ENCODE data around the gene CCNF. TPM values are rescaled to one million over a fixed set of nuclear protein-coding genes. Genes with fewer than 3 reads are reported as not detected.
"Not testable (repeated sequence)": the region's sequence is repeated elsewhere in the genome, so short reads cannot be mapped to it uniquely, and the experiment has no call there.

CCNF gene
- total RNA-seq, 1 donor = 26.8 TPM

DNA sequence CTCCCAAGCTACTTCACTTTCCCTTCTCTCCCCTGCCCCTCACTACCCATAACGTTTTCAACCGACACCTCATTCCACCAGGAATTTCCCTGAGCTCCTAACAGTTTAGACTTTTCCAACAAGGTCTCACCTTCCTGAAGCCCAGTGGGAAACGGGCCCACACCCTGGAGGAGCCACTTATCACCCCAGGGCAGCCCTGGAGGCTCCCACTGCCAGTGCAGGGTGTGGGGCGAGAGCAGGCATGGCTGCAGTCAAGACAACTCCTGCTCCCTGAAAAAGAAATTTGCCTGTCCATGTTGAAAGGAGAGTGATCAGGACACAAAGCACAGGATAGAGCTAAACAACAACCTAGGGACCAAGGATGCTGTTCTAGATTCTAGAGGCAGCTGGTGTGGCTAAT, 1.7 kb upstream of the CCNF start:
- no peak overlapping the region for H3K4me3 ChIP-seq (ENCODE audit: low read depth, low read length)
- no peak for DNase-seq (ENCODE audit: low read depth)
- TF ChIP-seq, protein P1, sequence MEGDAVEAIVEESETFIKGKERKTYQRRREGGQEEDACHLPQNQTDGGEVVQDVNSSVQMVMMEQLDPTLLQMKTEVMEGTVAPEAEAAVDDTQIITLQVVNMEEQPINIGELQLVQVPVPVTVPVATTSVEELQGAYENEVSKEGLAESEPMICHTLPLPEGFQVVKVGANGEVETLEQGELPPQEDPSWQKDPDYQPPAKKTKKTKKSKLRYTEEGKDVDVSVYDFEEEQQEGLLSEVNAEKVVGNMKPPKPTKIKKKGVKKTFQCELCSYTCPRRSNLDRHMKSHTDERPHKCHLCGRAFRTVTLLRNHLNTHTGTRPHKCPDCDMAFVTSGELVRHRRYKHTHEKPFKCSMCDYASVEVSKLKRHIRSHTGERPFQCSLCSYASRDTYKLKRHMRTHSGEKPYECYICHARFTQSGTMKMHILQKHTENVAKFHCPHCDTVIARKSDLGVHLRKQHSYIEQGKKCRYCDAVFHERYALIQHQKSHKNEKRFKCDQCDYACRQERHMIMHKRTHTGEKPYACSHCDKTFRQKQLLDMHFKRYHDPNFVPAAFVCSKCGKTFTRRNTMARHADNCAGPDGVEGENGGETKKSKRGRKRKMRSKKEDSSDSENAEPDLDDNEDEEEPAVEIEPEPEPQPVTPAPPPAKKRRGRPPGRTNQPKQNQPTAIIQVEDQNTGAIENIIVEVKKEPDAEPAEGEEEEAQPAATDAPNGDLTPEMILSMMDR (IDR thresholded peaks at IDR 0.05; ENCODE audit: insufficient read depth, low read depth, low read length) = no peak

DNA sequence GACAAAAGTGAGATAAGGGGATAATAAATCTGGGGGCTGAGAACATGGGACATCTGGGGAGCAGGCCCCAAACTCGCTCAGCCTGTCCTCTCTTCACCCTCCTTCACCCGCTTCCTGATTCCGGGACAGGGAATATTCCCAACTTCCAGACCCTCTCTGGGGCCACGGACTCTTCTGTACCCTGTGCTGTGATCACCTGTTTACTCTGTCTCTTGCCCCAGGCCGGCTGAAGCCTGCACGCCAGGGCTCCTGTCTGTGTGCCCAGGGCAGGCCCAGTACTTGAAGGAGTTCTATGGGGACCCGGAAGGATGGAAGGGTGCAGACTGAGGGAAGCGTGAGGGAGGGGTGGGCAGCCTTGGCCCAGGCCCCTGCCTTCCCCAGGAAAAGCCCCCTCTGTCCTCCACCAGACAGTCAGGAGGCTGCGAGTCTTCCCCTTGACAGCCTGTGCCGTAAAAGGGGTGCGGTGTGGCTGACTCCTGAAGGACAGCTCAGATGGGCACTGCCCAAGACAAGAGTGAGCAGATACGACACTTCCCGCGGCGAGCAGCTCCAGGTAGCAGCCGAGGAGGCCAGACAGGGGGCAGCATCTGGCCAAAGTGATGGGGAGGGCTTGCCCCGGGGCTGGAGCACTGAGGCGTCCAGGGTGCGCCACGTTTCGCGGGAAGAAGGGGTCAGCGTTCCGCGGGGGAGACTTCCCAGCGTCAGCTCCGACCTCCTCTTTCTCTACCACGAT, 1.0 kb upstream of the CCNF start:
- H3K4me3 ChIP-seq (ENCODE audit: low read depth, low read length) = peak overlapping the region; percentile 66
- TF ChIP-seq, protein P1 (IDR thresholded peaks at IDR 0.05; ENCODE audit: insufficient read depth, low read depth, low read length) = peak; percentile 24
- DNase-seq (ENCODE audit: low read depth) = peak; percentile 26

DNA sequence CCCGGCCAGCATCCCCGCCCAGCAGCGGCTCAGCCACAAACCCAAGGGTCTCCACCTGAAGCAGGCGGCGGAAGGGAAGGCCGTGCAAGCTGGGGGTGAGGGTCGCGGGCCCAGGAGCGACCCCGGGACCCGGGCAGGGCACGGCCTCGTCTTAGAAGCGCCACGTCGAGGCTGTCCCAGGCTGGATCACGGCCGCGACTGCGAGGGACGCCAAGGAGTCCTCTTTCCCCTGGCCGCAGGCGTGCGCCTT, 538 bp upstream of the CCNF start:
- DNase-seq (ENCODE audit: low read depth) = no peak
- peak overlapping the region; percentile 66 for H3K4me3 ChIP-seq (ENCODE audit: low read depth, low read length)
- TF ChIP-seq, protein P1 (IDR thresholded peaks at IDR 0.05; ENCODE audit: insufficient read depth, low read depth, low read length) = no peak

DNA sequence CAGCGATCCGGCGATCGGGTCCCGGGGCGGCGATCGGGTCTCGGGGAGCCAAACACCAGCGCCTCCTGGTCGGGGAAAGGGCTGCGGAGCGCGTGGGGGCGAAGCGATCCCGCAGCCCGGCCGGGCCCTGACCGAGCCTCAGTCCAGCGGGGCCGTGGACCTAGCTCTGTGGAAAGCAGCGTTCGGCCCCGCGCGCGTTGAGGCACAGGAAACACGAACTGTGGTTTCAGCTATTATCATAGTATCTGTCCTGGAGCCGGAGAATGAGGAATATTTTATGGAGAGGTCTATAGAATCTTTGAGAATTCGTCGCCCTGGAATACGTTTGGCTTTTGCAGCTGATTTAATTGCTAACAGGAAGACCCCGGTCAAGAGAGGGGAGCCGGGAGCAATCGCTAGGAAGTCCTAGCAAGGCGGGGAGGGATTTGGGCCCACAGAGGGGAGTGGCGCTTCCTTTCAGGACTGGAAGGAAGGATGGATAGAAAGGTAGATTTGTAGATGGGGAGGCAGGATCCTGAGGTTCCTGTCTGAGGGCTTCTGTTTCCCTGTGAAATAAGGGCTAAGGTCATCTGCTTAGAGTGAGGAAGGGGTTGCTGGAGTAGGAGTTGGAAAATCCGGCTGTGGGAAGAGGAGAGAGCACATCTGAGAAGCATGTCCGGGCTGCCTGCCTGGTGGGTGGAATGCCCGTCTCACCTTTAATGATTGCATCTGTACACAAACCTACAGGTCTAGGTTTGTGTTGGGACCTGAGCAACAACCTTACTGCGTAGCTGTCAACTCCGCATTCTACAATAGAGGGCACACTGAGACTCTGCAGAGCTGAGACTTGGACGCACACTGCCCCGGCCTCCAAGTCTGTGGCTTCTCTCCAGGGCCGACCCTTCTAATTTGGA, 770 bp downstream of the CCNF start:
- DNase-seq (ENCODE audit: low read depth) = peak; percentile 20
- TF ChIP-seq, protein P1 (IDR thresholded peaks at IDR 0.05; ENCODE audit: insufficient read depth, low read depth, low read length) = peak; percentile 16
- peak overlapping the region; percentile 70 for H3K4me3 ChIP-seq (ENCODE audit: low read depth, low read length)

DNA sequence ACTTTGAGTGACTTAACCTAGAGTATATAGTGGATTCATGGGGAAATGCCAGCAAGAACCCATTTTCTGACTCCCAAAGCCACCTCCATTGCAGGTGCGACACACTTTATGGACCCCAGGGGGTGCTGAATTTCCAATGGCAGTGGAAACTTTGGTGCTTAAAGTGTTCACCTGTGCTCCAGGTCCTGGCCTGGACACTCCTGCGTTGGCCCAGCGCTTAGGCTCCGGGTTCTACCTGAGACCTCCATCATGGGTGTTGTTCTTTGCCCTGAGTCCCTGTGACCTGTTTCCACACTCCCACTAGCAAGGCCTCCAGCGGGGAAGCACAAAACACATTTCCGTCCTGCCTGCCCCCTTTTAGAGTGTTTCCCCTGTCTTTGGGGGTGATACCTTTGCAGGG, 3.0 kb downstream of the CCNF start:
- no peak overlapping the region for H3K4me3 ChIP-seq (ENCODE audit: low read depth, low read length)
- TF ChIP-seq, protein P1 (IDR thresholded peaks at IDR 0.05; ENCODE audit: insufficient read depth, low read depth, low read length) = peak; percentile 5
- DNase-seq (ENCODE audit: low read depth) = no peak

DNA sequence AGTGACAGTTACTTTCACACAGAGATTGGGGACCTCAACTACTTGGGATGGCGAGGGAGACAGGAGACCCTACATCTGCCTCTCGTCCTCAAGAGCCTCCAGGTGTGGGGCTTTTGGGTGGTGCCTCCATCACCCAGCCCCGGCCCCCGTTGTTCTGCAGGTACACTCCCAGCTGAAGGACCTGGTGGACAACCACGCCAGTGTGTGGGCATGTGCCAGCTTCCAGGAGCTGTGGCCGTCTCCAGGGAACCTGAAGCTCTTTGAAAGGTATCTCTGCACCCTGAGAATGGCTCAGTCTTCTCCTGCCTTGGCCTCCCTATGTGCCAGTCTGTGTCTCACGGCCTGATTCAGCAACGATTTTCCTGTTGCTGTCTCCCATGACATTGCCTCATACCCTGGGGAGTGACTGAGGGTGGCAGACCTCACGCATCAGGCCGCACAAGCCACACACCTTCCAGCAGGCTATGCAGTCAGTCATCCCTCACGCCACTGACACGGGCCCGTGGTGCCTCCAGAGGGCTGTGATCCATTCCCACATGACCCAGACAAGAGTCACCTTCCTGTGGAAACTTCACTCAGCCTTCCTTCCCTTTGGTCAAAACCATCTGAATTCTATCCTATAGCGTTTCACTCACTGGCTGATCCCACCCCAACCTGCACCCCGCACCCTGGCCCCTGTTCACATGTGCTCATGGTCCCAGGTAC, 3.7 kb downstream of the CCNF start:
- TF ChIP-seq, protein P1 (IDR thresholded peaks at IDR 0.05; ENCODE audit: insufficient read depth, low read depth, low read length) = no peak
- no peak overlapping the region for H3K4me3 ChIP-seq (ENCODE audit: low read depth, low read length)
- no peak for DNase-seq (ENCODE audit: low read depth)

DNA sequence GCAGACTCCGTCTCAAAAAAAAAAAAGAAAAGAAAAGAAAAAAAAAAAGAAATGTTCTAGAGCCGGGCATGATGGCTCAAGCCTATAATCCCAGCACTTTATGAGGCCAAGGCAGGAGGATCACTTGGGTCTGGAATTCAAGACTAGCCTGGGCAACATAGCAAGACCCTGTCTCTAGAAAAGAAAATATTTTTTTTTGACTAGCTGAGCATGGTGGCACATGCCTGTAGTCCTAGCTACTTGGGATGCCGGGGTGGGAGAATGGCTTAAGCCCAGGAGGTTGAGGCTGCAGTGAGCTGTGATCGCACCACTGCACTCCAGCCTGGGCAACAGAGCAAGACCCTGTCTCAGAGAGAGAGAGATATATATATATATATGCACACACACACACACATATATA, 6.0 kb downstream of the CCNF start:
- H3K4me3 ChIP-seq (ENCODE audit: low read depth, low read length); DNase-seq (ENCODE audit: low read depth): not testable (repeated sequence)
